GM12875 (cell line): Measurements from ENCODE around the gene CAT.

Experiments
- H3K4me3 ChIP-seq: one replicate; pipeline ENCODE4 v1.5.1; 2011; ENCODE audit warnings: low read depth, low read length, control low read depth
- CTCF ChIP-seq: IDR thresholded peaks from 2 replicates; pipeline ENCODE4 v1.5.1; 2011; ENCODE audit warnings: low read depth, mild to moderate bottlenecking, control low read depth, inconsistent platforms, low read length, moderate library complexity, borderline replicate concordance; ENCODE audit not compliant: insufficient read depth

The CAT gene

GRCh38 chr11:34483106-34483874 lies 44.6 kb downstream of the CAT start:
- H3K4me3 ChIP-seq: no peak overlapping the region
- no peak for TF ChIP-seq CTCF

GRCh38 chr11:34487430-34487829 lies 48.7 kb downstream of the CAT start:
- no peak for TF ChIP-seq CTCF
- H3K4me3 ChIP-seq: no peak overlapping the region

GRCh38 chr11:34488855-34489557 lies 50.3 kb downstream of the CAT start:
- TF ChIP-seq CTCF: no peak
- no peak overlapping the region for H3K4me3 ChIP-seq

- H3K4me3 ChIP-seq: no peak overlapping the region
- no peak for TF ChIP-seq CTCF
Measured at GRCh38 chr11:34490304-34490703, 51.6 kb downstream of the CAT start.

- no peak overlapping the region for H3K4me3 ChIP-seq
- peak; percentile 39; the same call in 1 of the 2 replicates for TF ChIP-seq CTCF
Measured at GRCh38 chr11:34492806-34493414, 54.2 kb downstream of the CAT start.

GRCh38 chr11:34493468-34493867 lies 54.7 kb downstream of the CAT start:
- H3K4me3 ChIP-seq: no peak overlapping the region
- no peak for TF ChIP-seq CTCF
